Bronchial epithelial cell (primary cell): ENCODE measurements around the gene RFPL3. TPM values are rescaled to one million over a fixed set of nuclear protein-coding genes. Genes with fewer than 3 reads are reported as not detected.
A peak's percentile ranks its signal among the peaks of the same experiment; 100 is the strongest.

ENCODE experiments used
- DNase-seq: peaks from one replicate; pipeline ENCODE4 v3.0.0-alpha.2; 2010; ENCODE audit warnings: low read depth
- FAIRE-seq: peaks from 2 replicates; lab custom pipeline; 2011; peaks lifted over from hg19 to GRCh38; lab: Jason Lieb, UNC
- H3K27me3 ChIP-seq: 2 replicates; pipeline ENCODE4 v1.5.1; 2011; ENCODE audit warnings: low read length; ENCODE audit not compliant: control insufficient read depth, insufficient read depth
- H3K36me3 ChIP-seq: 2 replicates; pipeline ENCODE4 v1.5.1; 2011; ENCODE audit warnings: low read length; ENCODE audit not compliant: control insufficient read depth, insufficient read depth
- H3K4me3 ChIP-seq: 2 replicates; pipeline ENCODE4 v1.5.1; 2011; ENCODE audit warnings: mild to moderate bottlenecking, low read depth, low read length, control low read depth
- total RNA-seq: library from RNA; depleted of rRNA; stranded (reverse); fragments of >200 nt; gene quantifications from 2 replicates; pipeline ENCODE4 v1.2.1, GENCODE V29; 2014
- TF ChIP-seq, protein P1 (sequence below): IDR thresholded peaks from 2 replicates; pipeline ENCODE4 v1.5.1; 2011; ENCODE audit warnings: mild to moderate bottlenecking, moderate library complexity, low read length, control low read depth, inconsistent platforms; ENCODE audit not compliant: insufficient read depth, severe bottlenecking

The RFPL3 gene
- total RNA-seq, 1 donor from 2014 or later, result not detected

DNA sequence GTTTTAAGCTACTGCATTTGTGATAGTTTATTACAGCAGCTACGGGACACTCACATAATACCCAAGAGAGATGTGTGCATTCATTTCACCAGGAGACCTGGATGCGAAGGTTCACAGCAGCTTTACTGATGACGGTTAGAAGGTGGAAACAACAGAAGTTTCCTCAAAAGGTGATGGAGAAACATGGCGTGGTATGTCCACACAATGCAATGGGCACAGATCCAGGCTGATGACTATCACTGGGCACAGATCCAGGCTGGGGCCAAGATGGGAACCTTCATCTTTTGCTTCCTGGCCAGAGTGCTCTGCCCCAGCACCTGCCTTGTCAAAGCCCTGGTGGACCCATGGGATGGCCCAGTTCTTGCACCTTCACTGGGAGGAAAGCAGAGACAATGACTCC, 30.6 kb upstream of the RFPL3 start:
- TF ChIP-seq, protein P1, sequence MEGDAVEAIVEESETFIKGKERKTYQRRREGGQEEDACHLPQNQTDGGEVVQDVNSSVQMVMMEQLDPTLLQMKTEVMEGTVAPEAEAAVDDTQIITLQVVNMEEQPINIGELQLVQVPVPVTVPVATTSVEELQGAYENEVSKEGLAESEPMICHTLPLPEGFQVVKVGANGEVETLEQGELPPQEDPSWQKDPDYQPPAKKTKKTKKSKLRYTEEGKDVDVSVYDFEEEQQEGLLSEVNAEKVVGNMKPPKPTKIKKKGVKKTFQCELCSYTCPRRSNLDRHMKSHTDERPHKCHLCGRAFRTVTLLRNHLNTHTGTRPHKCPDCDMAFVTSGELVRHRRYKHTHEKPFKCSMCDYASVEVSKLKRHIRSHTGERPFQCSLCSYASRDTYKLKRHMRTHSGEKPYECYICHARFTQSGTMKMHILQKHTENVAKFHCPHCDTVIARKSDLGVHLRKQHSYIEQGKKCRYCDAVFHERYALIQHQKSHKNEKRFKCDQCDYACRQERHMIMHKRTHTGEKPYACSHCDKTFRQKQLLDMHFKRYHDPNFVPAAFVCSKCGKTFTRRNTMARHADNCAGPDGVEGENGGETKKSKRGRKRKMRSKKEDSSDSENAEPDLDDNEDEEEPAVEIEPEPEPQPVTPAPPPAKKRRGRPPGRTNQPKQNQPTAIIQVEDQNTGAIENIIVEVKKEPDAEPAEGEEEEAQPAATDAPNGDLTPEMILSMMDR, result no peak
- DNase-seq (peak; percentile 22), FAIRE-seq (peak; percentile 23)
- Histone ChIP-seq H3K36me3 (no peaks in the 10 kb centered on the region), H3K27me3 (peaks cover 2% of the 10 kb centered on the region), H3K4me3 (no peak overlapping the region)

DNA sequence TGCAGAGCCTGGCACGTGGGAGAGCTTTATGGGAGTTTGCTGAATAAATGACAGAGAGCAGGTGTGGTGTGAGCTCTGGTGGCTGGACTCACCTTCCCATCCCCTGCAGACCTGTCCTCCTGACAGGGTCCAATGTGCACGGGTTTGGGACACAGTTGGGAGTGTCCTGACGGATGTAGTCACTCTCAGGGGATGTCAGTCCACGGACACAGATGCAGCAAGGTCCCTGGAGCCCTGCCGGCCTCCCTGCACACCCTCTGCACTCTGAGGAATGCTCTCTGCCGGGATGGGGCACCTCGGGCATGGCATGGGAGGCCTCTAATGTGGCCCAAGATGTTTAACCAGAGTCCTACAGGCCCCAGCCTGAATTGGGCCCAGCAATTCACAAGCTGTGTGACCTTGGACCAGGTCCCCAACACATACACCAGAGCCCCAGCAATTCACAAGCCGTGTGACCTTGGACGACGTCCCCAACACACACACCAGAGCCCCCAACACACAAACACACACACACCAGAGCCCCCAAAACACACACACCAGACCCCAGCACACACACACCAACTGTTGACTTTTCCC, 30.0 kb upstream of the RFPL3 start:
- DNase-seq, result no peak
- TF ChIP-seq, protein P1, result no peak
- Histone ChIP-seq H3K27me3 (peaks cover 2% of the 10 kb centered on the region), H3K36me3 (no peaks in the 10 kb centered on the region), H3K4me3 (no peak overlapping the region)
- FAIRE-seq, result no peak

DNA sequence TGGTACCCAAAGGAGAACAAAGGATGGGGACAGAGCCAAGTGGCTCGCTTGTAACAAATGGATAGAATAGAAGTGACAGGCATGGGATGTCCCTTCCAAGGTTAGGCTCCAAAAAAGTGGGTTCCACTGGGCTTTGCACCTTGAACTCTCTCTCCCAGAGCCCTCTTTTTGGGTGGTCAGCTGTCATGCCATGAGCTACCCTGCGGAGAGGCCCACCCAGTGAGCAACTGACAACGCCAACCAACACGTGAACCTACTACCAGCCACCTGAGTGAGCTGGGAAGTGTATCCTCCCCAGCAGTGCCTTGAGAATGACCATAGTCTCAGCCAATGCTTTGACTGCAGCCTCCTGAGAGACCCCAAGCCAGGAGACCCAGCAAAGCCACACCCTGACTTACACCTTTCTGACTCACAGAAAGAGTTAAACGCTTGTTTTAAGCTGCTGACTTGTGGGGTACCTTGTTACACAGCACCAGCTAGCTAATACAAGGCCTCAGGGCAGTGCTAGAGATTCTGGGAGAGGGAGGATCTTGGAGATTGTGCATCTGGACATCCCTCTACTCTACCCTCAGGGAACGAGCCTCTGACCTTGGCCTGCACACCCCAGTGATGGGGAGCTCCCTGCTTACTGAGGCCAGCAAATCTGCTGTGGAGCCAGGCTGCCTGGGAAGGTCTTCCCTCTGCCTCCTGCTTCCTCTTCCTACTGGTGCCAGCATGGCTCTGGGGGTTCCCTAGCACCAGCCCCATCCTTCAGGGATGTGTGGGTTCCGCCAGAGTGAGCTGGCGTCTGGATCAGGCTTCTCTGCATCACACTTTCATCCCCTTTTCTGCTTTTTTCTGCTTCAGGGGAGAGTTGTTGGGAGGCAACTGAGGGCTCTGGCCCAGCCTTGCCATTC, 29.1 kb upstream of the RFPL3 start:
- no peak overlapping the region for H3K4me3 ChIP-seq
- DNase-seq (no peak), FAIRE-seq (no peak)
- H3K27me3 ChIP-seq, result peaks cover under 1% of the 10 kb centered on the region
- no peaks in the 10 kb centered on the region for H3K36me3 ChIP-seq
- TF ChIP-seq, protein P1, result no peak

DNA sequence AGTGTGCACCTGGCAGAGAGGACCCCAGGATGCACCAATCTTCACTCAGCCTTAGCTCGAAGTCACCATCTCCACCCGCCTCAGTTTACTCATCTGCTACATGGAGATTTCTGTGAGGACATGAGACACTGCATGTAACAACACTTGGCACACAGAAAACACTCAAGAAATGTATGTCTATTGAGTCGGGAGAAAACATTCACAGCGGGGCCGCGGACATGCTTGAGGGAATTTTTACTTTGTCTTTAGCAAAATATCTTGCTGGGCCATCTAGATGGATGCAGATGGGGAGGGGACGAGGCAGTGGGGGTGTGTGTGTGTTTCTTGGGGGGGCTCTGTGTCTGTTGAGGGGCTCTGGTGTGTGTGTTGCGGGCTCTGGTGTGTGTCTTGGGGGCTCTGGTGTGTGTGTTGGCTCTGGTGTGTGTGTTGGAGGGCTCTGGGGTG, 28.4 kb upstream of the RFPL3 start:
- FAIRE-seq (no peak), DNase-seq (no peak)
- no peak overlapping the region for H3K4me3 ChIP-seq
- H3K36me3 ChIP-seq, result no peaks in the 10 kb centered on the region
- TF ChIP-seq, protein P1, result no peak
- H3K27me3 ChIP-seq, result no peaks in the 10 kb centered on the region

DNA sequence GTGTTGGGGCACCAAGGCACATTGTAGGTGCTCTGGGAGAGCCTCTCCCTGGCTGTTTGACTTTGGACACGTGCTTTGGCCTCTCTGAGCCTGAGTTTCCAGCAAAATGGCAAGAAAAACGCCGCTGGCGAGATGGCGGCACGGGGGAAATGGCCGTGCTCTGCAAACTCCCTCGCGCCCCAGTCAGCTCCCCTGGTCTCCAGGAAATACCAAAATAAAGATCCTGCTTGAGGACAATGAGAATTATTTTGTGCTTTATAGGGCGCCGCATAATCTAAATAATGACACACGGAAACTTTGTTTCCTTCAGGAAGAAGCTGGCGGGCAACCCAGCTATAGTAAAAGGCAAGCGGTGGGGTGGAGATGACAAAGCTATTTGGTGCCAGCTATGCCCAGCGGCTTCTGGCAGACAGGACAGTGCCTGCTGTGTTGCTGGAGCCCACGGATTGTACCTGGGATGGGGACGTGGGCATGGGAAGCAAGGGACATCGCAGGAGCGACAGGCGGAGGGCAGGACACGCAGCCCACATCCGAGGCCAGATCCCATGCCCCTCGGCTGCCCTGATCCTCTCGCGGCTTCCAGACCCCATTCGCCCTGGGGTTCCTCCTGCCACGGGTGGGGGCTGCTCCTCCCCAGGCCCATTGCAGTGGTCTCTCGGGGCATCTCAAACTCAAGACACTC, 26.3 kb upstream of the RFPL3 start:
- no peak for FAIRE-seq
- DNase-seq, result no peak
- TF ChIP-seq, protein P1, result no peak
- H3K4me3 ChIP-seq, result no peak overlapping the region
- no peaks in the 10 kb centered on the region for H3K27me3 ChIP-seq
- H3K36me3 ChIP-seq, result no peaks in the 10 kb centered on the region
